ENCODE measurements around the gene STARD7.

DNA sequence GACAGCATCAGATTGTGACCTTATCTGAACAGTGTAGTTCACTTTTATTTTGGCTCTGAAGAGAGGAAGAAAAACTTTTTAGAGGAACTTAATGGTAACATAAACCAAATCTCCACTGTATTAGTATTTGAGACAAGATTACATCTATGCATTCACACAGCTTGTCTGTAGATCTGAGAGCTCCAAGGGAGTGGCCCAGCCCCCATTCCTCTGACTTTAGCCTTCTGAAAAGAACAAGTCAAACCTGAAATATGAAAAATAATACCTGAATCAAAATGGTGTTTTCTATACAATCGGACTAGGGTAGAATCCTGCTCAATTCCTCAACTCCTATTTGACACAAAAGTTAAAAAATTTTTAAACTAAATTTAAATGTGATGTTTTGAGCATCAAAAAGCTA is 23.1 kb downstream of the STARD7 start:
- no peak for TF ChIP-seq POLR2A (IDR thresholded peaks at IDR 0.05)
- TF ChIP-seq, protein P1, sequence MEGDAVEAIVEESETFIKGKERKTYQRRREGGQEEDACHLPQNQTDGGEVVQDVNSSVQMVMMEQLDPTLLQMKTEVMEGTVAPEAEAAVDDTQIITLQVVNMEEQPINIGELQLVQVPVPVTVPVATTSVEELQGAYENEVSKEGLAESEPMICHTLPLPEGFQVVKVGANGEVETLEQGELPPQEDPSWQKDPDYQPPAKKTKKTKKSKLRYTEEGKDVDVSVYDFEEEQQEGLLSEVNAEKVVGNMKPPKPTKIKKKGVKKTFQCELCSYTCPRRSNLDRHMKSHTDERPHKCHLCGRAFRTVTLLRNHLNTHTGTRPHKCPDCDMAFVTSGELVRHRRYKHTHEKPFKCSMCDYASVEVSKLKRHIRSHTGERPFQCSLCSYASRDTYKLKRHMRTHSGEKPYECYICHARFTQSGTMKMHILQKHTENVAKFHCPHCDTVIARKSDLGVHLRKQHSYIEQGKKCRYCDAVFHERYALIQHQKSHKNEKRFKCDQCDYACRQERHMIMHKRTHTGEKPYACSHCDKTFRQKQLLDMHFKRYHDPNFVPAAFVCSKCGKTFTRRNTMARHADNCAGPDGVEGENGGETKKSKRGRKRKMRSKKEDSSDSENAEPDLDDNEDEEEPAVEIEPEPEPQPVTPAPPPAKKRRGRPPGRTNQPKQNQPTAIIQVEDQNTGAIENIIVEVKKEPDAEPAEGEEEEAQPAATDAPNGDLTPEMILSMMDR (IDR thresholded peaks at IDR 0.05), result no peak
- TF ChIP-seq POLR2AphosphoS5 (IDR thresholded peaks at IDR 0.05), result no peak

Data from sigmoid colon (tissue), 4 donors.